ENCODE measurements around the gene LILRB5.
"Not testable (repeated sequence)": the region's sequence is repeated elsewhere in the genome, so short reads cannot be mapped to it uniquely, and the experiment has no call there.

The LILRB5 gene

DNA sequence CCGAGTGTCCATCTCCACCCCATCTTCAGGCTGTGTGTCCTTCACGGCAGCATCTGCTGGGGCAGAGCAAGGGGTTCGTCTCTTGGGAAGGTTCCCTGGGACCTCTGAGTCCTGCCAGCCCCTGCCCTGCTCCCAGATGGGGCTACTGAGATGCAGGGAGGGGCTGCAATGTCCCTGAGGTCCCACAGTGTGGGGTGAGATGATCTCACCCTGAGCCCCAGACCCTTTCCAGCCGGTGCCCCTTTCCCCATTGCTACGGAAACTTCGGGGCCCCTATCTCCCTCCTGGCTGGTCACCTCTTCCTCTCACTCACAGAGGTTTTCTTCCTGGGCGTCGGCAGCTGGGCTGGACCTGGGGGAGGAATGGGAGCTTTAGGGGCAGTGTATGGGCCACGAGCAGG lies 18.9 kb upstream of the LILRB5 start:
- DNase-seq (ENCODE audit: low read depth), result no peak

DNA sequence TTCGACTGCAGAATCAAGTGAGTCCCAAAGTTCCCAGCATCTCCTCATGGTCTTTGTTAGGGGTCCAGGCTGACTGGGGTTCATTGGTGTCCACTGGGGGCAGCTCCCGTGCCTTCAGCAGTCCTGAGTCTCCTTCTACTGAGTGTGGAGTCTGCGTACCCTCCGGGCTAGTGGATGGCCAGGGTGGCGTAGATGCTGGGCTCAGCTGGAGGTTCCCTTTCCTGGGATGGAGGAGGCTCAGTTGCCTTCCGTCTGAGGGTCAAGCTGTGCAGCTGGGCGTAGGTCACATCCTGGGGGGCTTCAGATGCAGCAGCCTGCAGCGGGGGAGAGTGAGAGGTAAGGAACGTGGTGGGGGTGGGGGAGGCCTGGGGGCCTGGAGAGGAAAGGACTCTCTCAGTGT lies 17.4 kb upstream of the LILRB5 start:
- DNase-seq (ENCODE audit: low read depth), result not testable (repeated sequence)

DNA sequence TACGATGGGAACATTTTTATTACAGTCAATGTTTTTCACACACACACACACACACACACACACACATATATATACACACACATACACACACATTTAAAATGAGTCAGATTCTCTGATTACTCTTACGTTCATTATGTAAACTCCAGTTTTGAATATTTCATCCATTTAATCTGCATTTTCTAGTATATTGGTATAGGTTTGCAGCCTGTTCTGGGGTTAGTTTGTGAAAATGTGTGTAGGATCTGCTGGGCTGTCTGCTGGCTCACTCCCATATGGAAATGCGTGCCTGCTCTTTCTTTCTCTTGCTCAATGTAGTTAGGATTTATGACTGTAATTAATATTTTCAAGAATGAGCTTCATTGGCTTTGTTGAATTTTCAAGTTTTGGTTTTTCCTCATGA lies 16.7 kb upstream of the LILRB5 start:
- no peak for DNase-seq (ENCODE audit: low read depth)

DNA sequence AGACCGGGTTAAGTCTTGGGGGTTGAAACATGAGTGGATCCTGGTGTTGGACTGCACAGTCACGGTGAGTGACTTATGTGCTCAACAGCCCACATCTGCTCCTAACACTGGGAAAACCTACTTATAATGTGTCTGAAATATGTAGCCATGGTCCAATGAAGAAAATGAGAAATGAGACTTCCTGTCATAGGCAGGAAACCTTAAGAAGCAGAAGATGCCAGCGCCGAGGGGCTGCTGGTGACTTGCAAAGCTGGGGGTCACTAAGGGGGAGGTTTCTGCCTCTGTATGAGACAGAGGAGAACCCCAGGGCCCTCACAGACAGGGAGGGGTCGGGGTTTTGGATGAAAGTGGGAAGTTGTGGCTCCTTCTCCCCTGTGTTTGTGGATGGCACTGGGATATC lies 15.1 kb upstream of the LILRB5 start:
- DNase-seq (ENCODE audit: low read depth), result not testable (repeated sequence)

DNA sequence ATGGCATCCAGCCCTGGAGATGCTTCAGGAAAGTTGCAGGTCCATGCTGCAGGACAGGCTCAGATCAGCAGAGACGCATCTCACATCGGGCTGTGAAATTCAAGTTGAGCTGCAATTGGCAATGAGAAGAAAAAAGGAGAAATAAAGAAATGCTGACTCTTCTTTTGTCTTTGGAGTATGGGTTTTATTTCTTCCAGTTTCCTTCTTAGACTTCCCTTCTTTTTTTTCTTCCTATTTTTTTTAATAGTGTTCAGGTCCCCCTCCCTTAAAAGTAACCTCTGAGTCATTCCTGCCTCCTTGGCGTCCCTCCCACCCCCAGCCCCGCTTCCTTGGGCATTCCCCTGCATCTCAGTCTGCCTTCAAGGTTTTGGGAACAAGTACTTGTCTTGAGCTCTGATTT lies 14.5 kb upstream of the LILRB5 start:
- DNase-seq (ENCODE audit: low read depth), result not testable (repeated sequence)

DNA sequence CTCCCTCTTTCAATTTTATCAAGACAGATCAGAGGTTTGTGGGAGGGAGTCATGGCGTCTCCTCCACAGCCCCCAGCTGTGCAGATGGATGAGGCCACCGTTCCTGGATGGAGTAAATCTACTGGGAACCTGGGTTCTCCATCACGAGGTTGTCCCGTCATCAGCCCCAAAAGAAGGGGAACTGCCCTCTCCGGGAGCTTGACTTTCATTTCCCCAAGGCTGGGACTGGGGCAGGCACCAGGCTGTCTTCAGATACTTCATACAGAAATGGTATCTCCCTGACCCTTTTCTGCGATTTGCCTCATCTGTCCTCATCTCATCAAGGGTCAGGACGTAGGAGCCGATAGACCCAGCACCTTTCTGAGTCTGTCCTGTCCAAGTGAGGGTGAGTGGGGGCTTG lies 14.0 kb upstream of the LILRB5 start:
- DNase-seq (ENCODE audit: low read depth), result no peak

DNA sequence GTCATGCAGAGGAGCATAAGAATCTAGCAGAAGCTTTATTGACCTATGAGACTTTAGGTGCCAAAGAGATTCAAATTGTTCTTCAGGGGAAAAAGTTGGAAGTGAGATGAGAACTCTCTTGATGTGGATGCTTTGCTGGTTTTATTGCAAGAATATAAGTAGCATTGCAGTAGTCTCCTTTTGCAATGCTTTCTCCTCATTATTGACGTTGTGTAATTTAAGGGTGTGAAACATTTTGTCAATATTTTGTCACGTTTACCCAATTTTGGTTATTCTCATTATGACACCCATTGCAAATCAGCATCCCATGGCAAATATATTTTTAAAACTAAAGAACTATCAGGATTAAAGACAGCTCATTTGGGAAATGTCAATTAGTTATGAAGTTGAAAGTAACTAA lies 11.9 kb upstream of the LILRB5 start:
- no peak for DNase-seq (ENCODE audit: low read depth)

DNA sequence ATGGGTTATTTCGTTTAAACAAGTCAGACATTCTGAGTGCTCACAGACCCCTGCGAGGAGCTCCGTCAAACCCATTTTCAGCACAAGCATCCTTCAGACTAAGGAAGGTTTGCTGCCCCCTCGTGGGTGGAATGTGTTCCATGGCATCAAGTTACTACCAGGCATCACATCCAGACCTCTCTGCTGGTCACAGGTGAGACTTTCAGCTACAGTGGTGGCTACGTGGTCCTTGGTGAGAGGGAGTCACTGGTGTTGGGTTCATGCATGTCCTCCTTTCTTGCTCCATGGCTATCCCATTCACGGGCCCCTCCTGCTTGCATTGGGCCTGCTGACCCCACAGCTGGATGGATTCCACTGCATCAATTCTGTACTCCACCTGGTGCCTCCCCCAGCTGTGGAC lies 9.1 kb upstream of the LILRB5 start:
- DNase-seq (ENCODE audit: low read depth), result peak; percentile 43

DNA sequence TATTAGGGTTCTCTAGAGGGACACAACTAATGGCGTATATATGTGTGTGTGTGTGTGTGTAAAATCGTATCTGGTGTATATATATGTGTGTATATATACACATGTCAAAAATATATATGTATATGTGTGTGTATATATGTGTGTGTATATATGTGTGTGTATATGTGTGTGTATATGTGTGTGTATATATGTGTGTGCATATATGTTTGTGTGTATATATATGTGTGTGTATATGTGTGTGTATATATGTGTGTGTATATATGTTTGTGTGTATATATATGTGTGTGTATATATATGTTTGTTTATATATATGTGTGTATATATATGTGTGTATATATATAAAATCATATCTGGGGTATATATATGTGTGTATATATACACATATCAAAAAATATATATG lies 5.4 kb upstream of the LILRB5 start:
- no peak for DNase-seq (ENCODE audit: low read depth)

DNA sequence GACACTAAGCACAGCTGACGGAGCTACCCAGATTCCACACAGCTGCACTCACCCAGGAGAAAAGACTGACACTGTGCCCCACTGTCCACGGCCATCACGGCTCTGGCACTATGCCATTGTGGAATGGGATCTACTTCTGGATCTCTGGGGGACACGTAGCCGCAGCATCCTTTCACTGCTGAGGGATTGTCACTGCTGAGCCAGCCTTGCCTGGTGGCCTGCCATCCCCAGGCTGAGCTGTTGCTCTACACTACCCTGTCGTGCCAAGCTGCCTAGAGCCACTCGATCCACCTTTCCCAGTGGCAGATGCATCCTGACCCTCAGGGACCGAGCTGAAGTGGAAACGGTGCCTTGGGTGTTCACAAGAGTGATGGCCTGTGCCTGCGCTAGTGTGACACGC lies 5.0 kb upstream of the LILRB5 start:
- no peak for DNase-seq (ENCODE audit: low read depth)

DNA sequence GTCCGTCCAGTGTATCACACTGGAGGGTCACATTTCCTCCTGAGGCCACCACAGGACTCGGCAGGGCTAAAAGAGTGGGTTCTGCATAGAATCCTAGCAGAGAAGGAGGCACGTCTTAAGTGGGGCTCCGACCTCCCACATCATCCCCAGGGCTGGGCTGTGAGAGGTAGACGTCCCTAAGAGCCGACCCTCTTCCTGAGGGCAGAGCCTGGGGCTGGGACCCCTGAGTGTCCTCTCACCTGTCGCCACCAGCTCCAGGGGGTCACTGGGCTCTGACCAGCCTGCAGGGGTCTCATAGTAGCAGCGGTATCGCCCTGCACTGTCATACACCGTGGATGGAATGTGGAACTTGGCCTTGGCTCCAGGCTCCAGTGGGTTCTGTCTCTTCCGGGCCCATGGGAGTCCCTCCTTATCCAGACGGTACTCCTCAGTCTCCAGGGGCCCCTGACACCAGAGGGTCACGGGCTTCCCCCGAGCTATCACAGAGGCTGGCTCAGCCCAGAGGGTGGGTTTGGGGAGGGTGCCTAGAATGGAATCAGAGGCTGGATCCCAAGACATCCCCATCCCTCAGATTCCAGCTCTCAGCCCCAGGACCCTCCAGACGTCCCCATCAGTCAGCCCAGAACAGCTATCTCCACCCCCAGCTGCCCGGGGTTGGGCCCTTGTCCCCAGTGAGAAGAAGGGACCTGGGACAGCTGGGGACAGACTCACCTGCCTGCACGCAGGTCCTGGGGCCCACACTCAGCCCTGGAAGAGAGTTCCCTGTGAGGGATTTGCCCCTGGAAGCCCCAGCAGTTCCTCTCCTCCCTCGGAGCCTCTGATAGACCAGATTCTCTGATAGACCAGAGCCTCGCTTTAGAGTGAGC lies 590 bp downstream of the LILRB5 start:
- DNase-seq (ENCODE audit: low read depth), result no peak

DNA sequence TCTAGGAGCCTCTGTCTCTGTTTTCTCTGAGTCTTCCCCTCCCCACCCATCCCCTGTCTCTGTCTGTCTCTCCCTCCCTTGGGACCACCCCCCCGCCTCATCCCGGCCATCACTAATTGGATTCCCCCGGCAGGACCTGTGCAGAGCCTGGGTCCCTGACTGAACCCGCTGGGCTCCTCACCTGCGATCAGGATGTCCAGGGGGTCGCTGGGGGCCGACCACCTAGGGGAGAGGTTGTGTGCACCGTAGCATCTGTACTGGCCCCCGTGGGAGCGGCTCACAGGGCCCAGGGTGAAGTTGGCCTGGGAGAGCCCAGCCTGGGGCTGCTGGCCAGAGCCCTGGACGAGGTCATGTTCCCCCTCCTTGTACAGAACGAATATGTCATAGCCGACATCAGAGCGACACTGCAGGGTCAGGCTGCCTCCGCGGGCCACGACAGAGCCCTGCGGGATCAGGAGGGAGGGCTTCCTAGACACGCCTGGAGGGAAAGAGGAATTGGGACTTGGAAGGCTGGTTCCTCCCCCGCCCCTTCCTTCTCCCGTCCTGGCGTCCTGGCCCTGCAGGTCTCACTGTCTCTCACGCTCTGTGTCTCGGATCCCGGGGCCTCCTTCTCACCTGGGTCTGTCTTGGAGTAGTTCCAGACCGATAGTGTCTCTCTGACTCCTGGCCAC lies 1.8 kb downstream of the LILRB5 start:
- no peak for DNase-seq (ENCODE audit: low read depth)

DNA sequence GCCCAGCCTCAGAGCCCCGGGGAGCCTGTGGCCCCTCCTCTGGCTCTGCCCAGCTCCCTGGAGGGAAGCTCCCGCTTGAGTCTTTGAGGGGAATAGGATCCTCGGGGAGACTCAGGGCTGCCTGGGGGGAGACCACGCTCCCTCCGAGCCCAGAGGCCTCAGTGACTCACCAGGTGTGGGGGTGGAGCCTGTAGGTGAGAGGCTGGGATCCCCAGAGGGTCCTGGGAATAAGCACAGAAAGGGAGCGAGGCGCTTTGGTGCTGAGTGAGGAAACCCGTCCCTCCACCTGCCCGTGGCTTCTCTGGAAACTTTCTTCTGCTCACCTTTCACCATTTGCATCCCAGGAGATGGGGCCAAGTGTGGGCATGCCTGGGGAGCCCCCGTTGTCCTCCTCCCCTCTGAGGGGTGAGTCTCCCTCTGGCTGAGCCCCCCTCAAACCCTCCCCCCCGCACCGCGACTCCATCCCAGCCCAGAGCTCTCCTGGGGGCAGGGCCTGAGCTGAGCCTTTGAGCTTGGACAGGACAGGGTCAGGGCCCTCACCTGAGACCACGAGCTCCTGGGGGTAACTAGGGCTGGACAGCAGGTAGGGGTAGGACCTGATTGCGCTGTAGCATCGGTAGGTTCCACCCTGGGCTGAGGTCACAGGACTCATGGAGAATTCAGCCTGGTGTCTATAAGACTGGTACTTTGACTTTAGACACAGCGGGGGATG lies 2.7 kb downstream of the LILRB5 start:
- DNase-seq (ENCODE audit: low read depth), result no peak

DNA sequence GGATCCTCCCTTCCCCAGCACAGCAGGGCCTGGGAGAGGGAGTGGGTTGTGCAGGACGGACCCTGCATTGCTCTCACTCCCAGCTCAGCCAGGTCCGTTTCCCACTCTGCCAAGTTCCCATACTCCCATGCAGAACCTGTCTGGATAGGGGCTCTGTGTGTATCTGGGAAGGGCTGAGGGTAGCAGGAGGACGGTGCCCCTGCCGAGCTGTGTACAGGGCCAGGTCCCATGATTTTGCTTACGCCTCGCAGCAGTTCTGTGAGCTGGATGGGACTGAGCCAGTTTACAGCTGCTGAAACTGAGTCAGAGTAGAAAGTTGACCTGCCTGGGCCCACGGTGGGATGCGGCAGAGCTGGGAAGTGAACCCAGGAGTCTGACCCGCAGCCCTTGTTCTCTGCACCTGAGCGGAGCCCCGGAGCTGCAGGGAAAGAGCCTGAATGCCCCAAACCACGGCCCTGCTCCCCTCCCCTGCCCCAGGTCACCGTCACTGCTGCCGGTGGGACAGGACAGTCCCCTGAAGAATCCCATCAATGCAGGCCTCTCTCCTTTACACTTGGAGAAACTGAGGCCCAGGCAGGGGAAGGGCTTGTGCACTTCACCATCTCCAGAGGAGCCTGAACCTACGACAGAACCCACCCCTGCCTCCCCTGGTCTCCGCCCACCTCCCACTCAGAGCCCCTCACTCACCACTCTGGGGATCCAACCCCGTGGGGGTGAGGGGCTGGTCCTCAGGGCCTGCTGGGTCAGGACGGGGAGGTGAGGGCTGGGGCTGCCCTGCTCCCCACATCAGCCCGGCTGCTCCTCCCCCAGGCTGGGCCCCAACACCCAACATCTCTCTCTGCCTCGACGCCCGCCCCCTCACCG lies 3.5 kb downstream of the LILRB5 start:
- no peak for DNase-seq (ENCODE audit: low read depth)

DNA sequence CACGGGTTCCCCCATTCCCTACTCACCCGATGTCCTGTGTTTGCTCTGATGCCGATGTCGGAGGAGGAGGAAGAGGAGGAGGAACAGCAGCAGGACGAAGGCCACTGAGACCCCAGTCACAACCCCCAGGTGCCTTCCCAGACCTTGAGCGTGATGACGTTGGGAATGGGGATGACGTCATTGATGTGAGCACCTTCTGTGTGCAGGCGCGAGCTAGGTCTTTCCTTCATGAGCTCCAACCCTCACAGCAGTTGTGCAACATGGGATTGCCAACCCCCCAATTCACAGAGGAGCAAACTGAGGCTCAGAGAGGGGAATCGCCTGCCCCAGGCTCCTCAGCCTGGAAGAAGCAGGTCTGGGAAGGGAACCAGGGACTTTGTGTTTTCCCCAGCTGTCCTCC lies 4.2 kb downstream of the LILRB5 start:
- DNase-seq (ENCODE audit: low read depth), result no peak

DNA sequence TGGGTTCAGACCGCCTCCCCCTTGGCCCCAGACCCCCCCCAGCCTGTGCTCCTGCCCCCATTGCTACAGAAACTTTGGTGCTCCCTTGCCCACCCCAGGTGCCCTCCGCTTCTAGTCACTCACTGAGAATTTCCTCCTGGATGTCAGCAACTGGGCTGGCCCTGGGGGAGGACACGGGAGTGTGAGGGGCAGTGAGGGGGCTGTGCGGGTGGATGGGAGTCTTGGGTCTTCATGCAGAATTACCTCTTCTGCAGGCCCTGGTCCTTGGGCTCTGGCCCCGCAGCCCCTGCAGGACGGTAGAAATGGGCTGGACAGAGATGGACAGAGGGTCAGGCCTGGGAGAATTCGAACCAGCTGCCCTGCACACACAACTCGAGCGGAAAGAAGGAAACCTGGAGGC lies 4.8 kb downstream of the LILRB5 start:
- no peak for DNase-seq (ENCODE audit: low read depth)

DNA sequence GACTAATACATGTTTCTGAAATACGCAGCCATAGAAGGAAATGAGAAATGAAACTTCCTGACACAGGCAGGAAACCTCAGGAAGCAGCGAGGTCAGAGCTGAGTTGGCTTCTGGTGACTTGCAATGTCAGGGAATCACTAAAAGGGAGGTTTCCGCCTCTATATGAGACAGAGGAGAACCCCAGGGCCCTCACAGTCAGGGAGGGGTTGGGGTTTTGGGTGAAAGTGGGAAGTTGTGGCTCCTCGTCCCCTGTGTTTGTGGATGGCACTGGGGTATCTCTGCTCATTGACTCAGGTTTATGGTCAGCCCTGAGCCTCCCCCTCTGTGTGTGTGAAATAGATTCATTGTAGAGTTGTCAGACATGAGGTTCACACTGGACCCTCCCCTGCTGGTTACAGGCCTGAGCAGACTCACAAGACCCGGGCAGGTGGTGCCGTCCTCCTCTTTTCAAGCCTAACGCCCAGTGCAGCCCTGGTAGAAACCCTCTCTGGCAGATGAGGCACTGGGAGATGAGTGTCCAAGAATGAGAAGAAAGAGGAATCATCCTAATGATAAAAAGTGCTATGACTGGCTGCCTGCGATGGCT lies 9.0 kb downstream of the LILRB5 start:
- peak; percentile 9 for DNase-seq (ENCODE audit: low read depth)

DNA sequence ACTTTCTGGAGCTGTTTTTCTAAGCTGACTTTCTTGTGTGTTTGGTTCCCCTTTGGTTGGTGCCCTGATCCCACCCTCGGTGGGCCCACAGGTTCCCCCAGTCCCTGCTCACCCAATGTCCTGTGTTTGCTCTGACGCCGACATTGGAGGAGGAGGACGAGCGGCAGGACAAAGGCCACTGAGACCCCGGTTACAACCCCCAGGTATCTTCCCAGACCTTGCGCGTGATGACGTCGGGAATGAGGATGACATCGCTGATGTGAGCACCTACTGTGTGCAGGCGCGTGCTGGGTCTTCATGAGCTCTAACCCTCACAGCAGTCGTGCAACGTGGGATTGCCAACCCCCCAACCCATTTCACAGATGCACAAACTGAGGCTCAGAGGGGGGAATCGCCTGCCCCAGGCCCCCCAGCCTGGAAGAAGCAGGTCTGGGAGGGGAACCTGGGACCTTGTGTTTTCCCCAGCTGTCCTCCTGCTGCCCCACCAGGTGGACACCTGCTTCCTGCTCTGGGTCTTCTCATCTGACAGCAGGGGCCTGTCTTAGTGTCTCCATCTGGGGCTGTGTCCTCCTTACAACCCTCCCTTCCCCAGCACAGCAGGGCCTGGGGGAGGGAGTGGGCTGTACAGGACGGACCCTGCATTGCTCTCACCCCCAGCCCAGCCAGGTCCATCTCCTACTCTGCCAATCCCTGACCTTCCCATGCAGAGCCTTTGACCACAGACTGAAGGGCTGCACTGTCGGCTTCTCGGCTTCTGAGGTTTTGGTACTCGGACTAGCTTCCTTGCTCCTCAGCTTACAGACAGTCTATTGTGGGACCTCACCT lies 9.8 kb downstream of the LILRB5 start:
- DNase-seq (ENCODE audit: low read depth), result no peak

DNA sequence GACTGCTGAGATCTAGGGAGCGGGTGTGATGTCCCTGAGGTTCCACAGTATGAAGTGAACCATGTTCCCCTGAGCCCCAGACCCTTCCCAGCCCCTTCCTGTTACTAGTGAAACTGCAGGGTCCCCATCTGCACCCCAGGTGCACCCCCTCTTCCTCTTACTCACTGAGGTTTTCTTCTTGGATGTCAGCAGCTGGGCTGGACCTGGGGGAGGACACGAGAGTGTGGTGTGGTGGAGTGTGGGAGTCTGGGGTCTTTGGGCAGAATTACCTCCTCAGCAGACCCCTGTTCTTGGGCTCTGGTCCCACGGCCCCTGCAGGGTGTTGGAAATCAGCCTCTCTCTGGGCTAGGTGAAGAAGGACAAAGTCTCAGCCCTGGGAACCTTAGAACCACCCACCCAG lies 11.1 kb downstream of the LILRB5 start:
- DNase-seq (ENCODE audit: low read depth), result no peak

DNA sequence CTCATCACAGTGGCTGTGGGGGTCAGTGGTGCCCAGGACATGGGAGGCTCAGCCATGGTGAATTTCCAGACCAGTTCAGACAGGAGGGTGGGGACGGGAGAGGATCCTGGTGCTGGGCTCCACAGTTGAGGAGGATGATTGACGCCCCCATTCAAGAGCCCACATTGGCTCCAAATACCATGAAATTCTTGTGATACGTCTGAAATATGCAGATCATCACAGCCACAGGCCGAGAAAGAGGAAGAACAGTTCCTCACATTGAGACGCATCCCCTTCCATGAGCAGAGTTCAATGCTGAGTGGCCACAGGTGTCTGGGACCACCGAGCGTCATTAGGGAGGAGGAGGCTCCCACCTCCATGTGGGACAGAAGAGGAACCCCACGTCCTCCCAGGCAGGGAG lies 13.3 kb downstream of the LILRB5 start:
- DNase-seq (ENCODE audit: low read depth), result not testable (repeated sequence)

DNA sequence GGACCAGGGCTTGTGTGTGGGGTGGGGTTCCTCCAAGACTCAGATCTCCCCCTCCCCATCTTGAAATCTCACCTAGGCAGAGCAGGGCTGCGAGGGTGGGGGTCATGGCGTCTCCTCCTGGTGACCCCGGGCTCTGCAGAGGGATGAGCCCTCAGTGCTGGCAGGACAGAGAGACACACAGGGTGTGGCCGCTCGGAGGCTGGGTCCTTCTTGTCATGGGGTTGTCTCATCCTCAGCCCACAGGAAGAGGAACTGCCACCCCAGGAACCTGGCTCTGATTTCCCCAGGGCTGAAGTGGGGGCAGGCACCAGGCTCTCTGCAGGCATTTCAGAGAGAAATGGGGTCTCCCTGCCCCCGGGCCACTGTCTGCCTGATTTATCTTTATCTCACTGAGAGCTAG lies 14.4 kb downstream of the LILRB5 start, which contains the start of gene LILRA6:
LILRA6 (minus strand) TSS at position 145 of the 400 bp plus-strand sequence.
- not testable (repeated sequence) for DNase-seq (ENCODE audit: low read depth)
